Lower leg skin (tissue), 3 donors: ENCODE measurements around the gene OR2AG2.

Experiments used
- POLR2A ChIP-seq, 2 donors: fragments of 450-650 bp; IDR thresholded peaks; one replicate each; pipeline ENCODE4 v1.6.1; 2016 to 2017; ENCODE audit warnings: antibody characterized with exemption in 2 of 2, mild to moderate bottlenecking in 1 of 2, moderate library complexity in 1 of 2
- TF ChIP-seq, protein P1 (sequence below), 3 donors: fragments of 450-650 bp; IDR thresholded peaks; one replicate each; pipeline ENCODE4 v1.5.1; 2016; ENCODE audit warnings: antibody characterized with exemption in 3 of 3, mild to moderate bottlenecking in 3 of 3, moderate library complexity in 2 of 3

DNA sequence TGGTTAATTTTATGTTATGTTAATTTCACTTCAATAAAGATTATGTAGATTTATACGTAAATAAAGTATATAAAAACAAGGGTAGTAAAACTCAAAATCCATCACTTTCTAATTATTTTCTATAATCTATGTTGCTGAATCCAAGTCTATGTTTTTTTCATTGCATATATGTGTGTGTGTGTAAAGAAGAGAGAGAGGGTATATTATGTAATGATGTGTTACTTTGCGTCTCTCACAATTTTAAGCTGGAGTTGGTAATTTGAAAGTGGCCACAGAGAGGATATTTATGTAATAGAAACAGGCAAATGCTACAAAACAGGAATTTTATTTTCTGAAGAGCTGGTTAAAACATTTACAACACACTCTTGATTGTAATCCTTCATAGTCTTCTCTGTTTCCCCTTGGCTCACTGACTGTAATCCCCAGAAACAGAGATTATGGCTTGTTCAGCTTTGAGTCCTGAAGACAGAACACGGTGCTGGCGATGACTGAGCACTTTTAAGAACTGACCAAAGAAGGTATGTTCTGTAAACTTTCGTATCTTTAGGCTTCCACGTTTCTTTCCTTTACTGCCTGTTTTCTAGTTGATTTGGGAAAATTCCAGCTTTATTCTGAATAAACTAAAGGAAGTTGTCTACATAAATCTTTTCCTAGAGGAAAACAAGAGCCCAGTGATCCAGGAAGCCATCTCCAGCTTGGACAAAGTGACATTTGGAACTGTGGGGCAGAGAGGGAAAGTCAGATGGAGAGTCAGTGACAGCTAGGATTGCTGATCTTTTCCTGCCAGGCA is 43.6 kb downstream of the OR2AG2 start:
- TF ChIP-seq, protein P1, sequence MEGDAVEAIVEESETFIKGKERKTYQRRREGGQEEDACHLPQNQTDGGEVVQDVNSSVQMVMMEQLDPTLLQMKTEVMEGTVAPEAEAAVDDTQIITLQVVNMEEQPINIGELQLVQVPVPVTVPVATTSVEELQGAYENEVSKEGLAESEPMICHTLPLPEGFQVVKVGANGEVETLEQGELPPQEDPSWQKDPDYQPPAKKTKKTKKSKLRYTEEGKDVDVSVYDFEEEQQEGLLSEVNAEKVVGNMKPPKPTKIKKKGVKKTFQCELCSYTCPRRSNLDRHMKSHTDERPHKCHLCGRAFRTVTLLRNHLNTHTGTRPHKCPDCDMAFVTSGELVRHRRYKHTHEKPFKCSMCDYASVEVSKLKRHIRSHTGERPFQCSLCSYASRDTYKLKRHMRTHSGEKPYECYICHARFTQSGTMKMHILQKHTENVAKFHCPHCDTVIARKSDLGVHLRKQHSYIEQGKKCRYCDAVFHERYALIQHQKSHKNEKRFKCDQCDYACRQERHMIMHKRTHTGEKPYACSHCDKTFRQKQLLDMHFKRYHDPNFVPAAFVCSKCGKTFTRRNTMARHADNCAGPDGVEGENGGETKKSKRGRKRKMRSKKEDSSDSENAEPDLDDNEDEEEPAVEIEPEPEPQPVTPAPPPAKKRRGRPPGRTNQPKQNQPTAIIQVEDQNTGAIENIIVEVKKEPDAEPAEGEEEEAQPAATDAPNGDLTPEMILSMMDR (IDR thresholded peaks at IDR 0.05) = no peak
- TF ChIP-seq POLR2A (IDR thresholded peaks at IDR 0.05) = no peak
